ENCODE results near the gene UPF1. TPM values are rescaled to one million over a fixed set of nuclear protein-coding genes. Genes with fewer than 3 reads are reported as not detected.

UPF1 gene
- total RNA-seq, 1 donor from 2014 or later, result 69.8 TPM

DNA sequence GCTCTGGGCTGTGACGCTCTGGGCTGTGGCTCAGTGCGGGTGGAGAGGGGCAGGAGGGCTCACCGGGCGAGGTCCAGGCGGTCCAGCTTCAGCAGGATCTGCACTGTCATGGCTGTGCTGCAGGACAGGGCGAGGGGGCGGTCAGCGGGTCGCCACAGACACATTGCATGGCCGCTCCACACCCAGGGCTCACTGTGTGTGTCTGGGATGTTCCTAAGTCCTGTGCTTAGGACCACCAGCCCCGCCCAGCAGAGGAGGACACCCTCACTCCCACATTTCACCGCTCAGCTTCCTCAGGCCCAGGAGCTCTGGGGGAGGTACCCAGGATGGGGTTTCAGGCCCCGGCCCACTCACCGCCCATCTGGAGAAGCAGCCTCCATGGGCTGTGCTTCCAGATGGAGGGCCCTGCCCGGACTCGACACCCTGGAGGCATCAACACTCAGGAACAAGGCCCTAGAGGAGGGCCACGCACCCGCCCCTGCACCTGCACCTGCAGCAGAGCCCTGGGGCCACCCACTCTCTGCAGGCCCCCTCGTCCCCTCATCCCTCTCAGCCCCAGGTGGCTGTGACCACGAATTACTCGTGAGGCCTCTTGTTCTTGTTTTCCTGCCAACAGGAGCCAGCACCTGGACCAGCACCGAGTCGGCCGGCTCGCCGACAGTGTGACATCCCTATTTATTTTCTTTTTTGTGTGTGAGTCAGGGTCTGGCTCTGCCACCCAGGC lies 73.9 kb downstream of the UPF1 start:
- H3K4me1 Mint-ChIP-seq, result no peaks in the 10 kb centered on the region
- Histone ChIP-seq H3K9me3 (ENCODE audit: low read depth) (no peaks in the 10 kb centered on the region), H3K79me2 (ENCODE audit: low read depth) (no peaks in the 10 kb centered on the region), H4K20me1 (ENCODE audit: low read depth) (peaks cover 3% of the 10 kb centered on the region), H2AFZ (replicated peaks) (no peak overlapping the region), H3F3A (ENCODE audit: low read depth) (no peaks in the 10 kb centered on the region), H3K4me2 (no peak overlapping the region), H3K27ac (no peak overlapping the region), H3K27me3 (no peaks in the 10 kb centered on the region), H3K36me3 (no peaks in the 10 kb centered on the region), H3K9ac (no peak overlapping the region), H3K4me1 (no peaks in the 10 kb centered on the region), H3K4me3 (no peak overlapping the region)
- peaks cover 3% of the 10 kb centered on the region for H3K27me3 Mint-ChIP-seq (ENCODE audit: insufficient read depth, low read depth)
- H3K4me3 Mint-ChIP-seq, result peak overlapping the region; percentile 47
- no peak for DNase-seq (ENCODE audit: low spot score)
- no peak for TF ChIP-seq EZH2phosphoT487 (IDR thresholded peaks at IDR 0.05)
- TF ChIP-seq EZH2 (IDR thresholded peaks at IDR 0.05), result no peak
- TF ChIP-seq, protein P1, sequence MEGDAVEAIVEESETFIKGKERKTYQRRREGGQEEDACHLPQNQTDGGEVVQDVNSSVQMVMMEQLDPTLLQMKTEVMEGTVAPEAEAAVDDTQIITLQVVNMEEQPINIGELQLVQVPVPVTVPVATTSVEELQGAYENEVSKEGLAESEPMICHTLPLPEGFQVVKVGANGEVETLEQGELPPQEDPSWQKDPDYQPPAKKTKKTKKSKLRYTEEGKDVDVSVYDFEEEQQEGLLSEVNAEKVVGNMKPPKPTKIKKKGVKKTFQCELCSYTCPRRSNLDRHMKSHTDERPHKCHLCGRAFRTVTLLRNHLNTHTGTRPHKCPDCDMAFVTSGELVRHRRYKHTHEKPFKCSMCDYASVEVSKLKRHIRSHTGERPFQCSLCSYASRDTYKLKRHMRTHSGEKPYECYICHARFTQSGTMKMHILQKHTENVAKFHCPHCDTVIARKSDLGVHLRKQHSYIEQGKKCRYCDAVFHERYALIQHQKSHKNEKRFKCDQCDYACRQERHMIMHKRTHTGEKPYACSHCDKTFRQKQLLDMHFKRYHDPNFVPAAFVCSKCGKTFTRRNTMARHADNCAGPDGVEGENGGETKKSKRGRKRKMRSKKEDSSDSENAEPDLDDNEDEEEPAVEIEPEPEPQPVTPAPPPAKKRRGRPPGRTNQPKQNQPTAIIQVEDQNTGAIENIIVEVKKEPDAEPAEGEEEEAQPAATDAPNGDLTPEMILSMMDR (IDR thresholded peaks at IDR 0.05), result no peak
- H3K27ac Mint-ChIP-seq, result no peak overlapping the region
- no peaks in the 10 kb centered on the region for H3K9me3 Mint-ChIP-seq
- H3K36me3 Mint-ChIP-seq, result peaks cover 10% of the 10 kb centered on the region

GRCh38 chr19:18906605-18907519 lies 75.1 kb downstream of the UPF1 start:
- Histone ChIP-seq H3F3A (ENCODE audit: low read depth) (no peaks in the 10 kb centered on the region), H3K4me2 (no peak overlapping the region), H3K27ac (no peak overlapping the region), H2AFZ (replicated peaks) (no peak overlapping the region), H3K27me3 (no peaks in the 10 kb centered on the region), H3K9me3 (ENCODE audit: low read depth) (no peaks in the 10 kb centered on the region), H3K9ac (no peak overlapping the region), H3K4me1 (no peaks in the 10 kb centered on the region), H3K4me3 (no peak overlapping the region), H3K36me3 (no peaks in the 10 kb centered on the region), H4K20me1 (ENCODE audit: low read depth) (peaks cover 3% of the 10 kb centered on the region), H3K79me2 (ENCODE audit: low read depth) (no peaks in the 10 kb centered on the region)
- no peaks in the 10 kb centered on the region for H3K27me3 Mint-ChIP-seq (ENCODE audit: insufficient read depth, low read depth)
- TF ChIP-seq, protein P1 (IDR thresholded peaks at IDR 0.05), result no peak
- TF ChIP-seq EZH2 (IDR thresholded peaks at IDR 0.05) (no peak), EZH2phosphoT487 (IDR thresholded peaks at IDR 0.05) (no peak)
- H3K4me3 Mint-ChIP-seq, result no peak overlapping the region
- H3K27ac Mint-ChIP-seq, result no peak overlapping the region
- peaks cover 7% of the 10 kb centered on the region for H3K36me3 Mint-ChIP-seq
- no peaks in the 10 kb centered on the region for H3K4me1 Mint-ChIP-seq
- no peak for DNase-seq (ENCODE audit: low spot score)
- H3K9me3 Mint-ChIP-seq, result no peaks in the 10 kb centered on the region

- H3K4me3 ChIP-seq, result no peak overlapping the region
- H3F3A ChIP-seq (ENCODE audit: low read depth), result no peaks in the 10 kb centered on the region
- DNase-seq (ENCODE audit: low spot score), result no peak
- no peaks in the 10 kb centered on the region for H3K27me3 ChIP-seq
- Mint-ChIP-seq H3K9me3 (no peaks in the 10 kb centered on the region), H3K36me3 (peaks cover 15% of the 10 kb centered on the region), H3K27ac (no peak overlapping the region), H3K27me3 (ENCODE audit: insufficient read depth, low read depth) (peaks cover 2% of the 10 kb centered on the region), H3K4me3 (no peak overlapping the region), H3K4me1 (no peaks in the 10 kb centered on the region)
- H3K9ac ChIP-seq, result no peak overlapping the region
- H3K9me3 ChIP-seq (ENCODE audit: low read depth), result no peaks in the 10 kb centered on the region
- H2AFZ ChIP-seq (replicated peaks), result no peak overlapping the region
- H3K79me2 ChIP-seq (ENCODE audit: low read depth), result no peaks in the 10 kb centered on the region
- H3K36me3 ChIP-seq, result no peaks in the 10 kb centered on the region
- H4K20me1 ChIP-seq (ENCODE audit: low read depth), result peaks cover 10% of the 10 kb centered on the region
- TF ChIP-seq EZH2phosphoT487 (IDR thresholded peaks at IDR 0.05), result no peak
- no peak for TF ChIP-seq EZH2 (IDR thresholded peaks at IDR 0.05)
- TF ChIP-seq, protein P1 (IDR thresholded peaks at IDR 0.05), result no peak
- H3K27ac ChIP-seq, result no peak overlapping the region
- H3K4me2 ChIP-seq, result no peak overlapping the region
- no peaks in the 10 kb centered on the region for H3K4me1 ChIP-seq
Measured at GRCh38 chr19:18908917-18909619, 77.3 kb downstream of the UPF1 start.
